Measurements from ENCODE around the gene CRIP2. TPM values are rescaled to one million over a fixed set of nuclear protein-coding genes. Genes with fewer than 3 reads are reported as not detected.

Gene CRIP2
- total and polyA plus RNA-seq, 2 of the 4 experiments (the other 2 are of a cell fraction), result 18.1 to 123 TPM

DNA sequence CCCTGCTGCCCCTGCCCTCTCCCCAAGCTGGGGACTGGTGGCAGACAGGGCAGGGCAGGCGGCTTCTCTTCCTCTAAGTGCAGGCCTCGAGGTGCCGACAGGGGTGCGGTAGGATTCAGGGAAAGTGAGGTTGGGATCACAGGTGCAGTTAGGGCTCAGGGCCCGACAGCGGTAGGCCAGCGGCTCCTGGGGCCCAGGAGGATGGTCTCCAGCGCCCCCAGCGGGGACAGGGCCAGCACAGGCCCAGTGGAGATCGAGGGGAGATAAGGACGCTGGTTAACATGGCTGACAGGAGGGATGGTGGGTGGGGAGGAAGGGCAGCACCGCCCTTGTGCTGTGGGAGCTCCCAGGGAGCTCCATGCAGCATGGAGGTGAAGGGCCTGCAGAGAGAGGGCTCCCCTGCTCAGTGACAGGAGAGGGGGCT lies 11.1 kb downstream of the CRIP2 start:
- no peaks in the 10 kb centered on the region; the same call in 1 of the 2 replicates for H4K20me1 ChIP-seq (ENCODE audit: insufficient read depth, low read length)
- no peak overlapping the region for H3K4ac ChIP-seq (ENCODE audit: low read depth, low read length)
- H2AK9ac ChIP-seq (replicated peaks; ENCODE audit: low read depth, low read length, poor library complexity), result no peak overlapping the region
- no peak overlapping the region for H2BK20ac ChIP-seq (ENCODE audit: low read depth, low read length)
- no peak overlapping the region for H4K8ac ChIP-seq (ENCODE audit: low read depth in 2 of 2, low read length in 2 of 2)
- no peak overlapping the region for H2BK120ac ChIP-seq (ENCODE audit: low read depth, low read length)
- no peak overlapping the region for H2BK15ac ChIP-seq (ENCODE audit: low read depth, low read length)
- in situ Hi-C loops (cut with MboI; ENCODE audit: low sequenced_read_pairs) (no loop called here), dilution Hi-C loops (cut with HindIII; ENCODE audit: low sequenced_read_pairs, unreplicated experiment) (no loop called here), intact Hi-C loops (cut with micrococcal nuclease) (no loop called here)
- no peak overlapping the region for H3K18ac ChIP-seq (ENCODE audit: low read depth, low read length)
- no peak overlapping the region for H3K23ac ChIP-seq (ENCODE audit: low read depth, low read length)
- no peak overlapping the region for H3K9ac ChIP-seq (ENCODE audit: low read depth, low read length)
- peaks cover 25% of the 10 kb centered on the region; the same call in 1 of the 2 replicates for H3K27me3 ChIP-seq (ENCODE audit: control insufficient read depth, insufficient read depth, low read length)
- H3K4me2 ChIP-seq (ENCODE audit: low read depth, low read length), result no peak overlapping the region
- no peak overlapping the region for H3K27ac ChIP-seq (ENCODE audit: insufficient read depth, low read length)
- H3K9me3 ChIP-seq (ENCODE audit: control insufficient read depth, insufficient read depth, low read length), result no peaks in the 10 kb centered on the region
- H3K79me1 ChIP-seq (ENCODE audit: low read depth in 1 of 2, low read length in 2 of 2), result no peaks in the 10 kb centered on the region; a peak in 1 of 4 replicates
- no peak overlapping the region for H4K5ac ChIP-seq (ENCODE audit: low read depth, low read length)
- no peak overlapping the region for H3K14ac ChIP-seq (replicated peaks; ENCODE audit: low read depth, low read length)
- DNase-seq, result no peak
- no peak for ATAC-seq (ENCODE audit: low read depth)
- TF ChIP-seq, protein P1, sequence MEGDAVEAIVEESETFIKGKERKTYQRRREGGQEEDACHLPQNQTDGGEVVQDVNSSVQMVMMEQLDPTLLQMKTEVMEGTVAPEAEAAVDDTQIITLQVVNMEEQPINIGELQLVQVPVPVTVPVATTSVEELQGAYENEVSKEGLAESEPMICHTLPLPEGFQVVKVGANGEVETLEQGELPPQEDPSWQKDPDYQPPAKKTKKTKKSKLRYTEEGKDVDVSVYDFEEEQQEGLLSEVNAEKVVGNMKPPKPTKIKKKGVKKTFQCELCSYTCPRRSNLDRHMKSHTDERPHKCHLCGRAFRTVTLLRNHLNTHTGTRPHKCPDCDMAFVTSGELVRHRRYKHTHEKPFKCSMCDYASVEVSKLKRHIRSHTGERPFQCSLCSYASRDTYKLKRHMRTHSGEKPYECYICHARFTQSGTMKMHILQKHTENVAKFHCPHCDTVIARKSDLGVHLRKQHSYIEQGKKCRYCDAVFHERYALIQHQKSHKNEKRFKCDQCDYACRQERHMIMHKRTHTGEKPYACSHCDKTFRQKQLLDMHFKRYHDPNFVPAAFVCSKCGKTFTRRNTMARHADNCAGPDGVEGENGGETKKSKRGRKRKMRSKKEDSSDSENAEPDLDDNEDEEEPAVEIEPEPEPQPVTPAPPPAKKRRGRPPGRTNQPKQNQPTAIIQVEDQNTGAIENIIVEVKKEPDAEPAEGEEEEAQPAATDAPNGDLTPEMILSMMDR (conservative IDR thresholded peaks at IDR 0.05; ENCODE audit: low read depth, low read length), result peak; percentile 28; the same call in 1 of the 2 replicates
- no peak for TF ChIP-seq MAZ (IDR thresholded peaks at IDR 0.05; ENCODE audit: borderline replicate concordance, low read depth, low read length)
- no peak for TF ChIP-seq RFX5 (IDR thresholded peaks at IDR 0.05; ENCODE audit: low read depth, low read length)
- no peak for TF ChIP-seq CEBPB (IDR thresholded peaks at IDR 0.05; ENCODE audit: low read depth, low read length)
- no peak for TF ChIP-seq MXI1 (IDR thresholded peaks at IDR 0.05; ENCODE audit: borderline replicate concordance, low read depth, low read length)
- TF ChIP-seq RAD21 (IDR thresholded peaks at IDR 0.05; ENCODE audit: low read length), result peak; percentile 35; the same call in 1 of the 2 replicates
- 100% methylated on average over 2 of the region's 12 CpGs; no CpG with 5 or more reads in 1 of the 2 experiments for WGBS, 2 experiments (ENCODE audit: extremely low coverage in 2 of 2, insufficient read length in 1 of 2)
- peaks cover 13% of the 10 kb centered on the region for H3K4me1 ChIP-seq (ENCODE audit: control insufficient read depth, insufficient read depth, low read length)
- H3K56ac ChIP-seq (ENCODE audit: extremely low read depth, insufficient read depth, low read length), result no peak overlapping the region
- no peak overlapping the region for H4K91ac ChIP-seq (ENCODE audit: insufficient read depth, low read depth, low read length)
- no peak overlapping the region for H2BK5ac ChIP-seq (ENCODE audit: low read depth, low read length, poor library complexity, severe bottlenecking)
- H3K4me3 ChIP-seq (ENCODE audit: insufficient read depth, low read depth, low read length), result no peak overlapping the region
- no peak overlapping the region for H2AK5ac ChIP-seq (ENCODE audit: low read depth, low read length)
- BruUV-seq (replicated peaks), result no TSS peak
- peaks cover 6% of the 10 kb centered on the region for H3K9me1 ChIP-seq (ENCODE audit: insufficient read depth, low read length)
- POLR2A ChIA-PET (ENCODE audit: unreplicated experiment), result no interaction called here
- peak overlapping the region; percentile 53 for H2AFZ ChIP-seq (replicated peaks; ENCODE audit: low read length, poor library complexity)
- H3K36me3 ChIP-seq (ENCODE audit: control insufficient read depth, insufficient read depth, low read length), result no peaks in the 10 kb centered on the region
- CTCF ChIA-PET, result interaction anchor here (1.0 kb wide), 1 partner anchor 16 kb away, joined by 3 read pairs; no protein-coding TSS in a partner anchor
